ENCODE results near the gene ANKRD55.

GRCh38 chr5:56145106-56145505 is 88.0 kb downstream of the ANKRD55 start:
- TF ChIP-seq CTCF (IDR thresholded peaks at IDR 0.05 in 2 of 3, conservative IDR thresholded peaks at IDR 0.05 in 1 of 3; ENCODE audit: insufficient read depth in 2 of 3, low read depth in 1 of 3, low read length in 3 of 3) (no peak), PKNOX1 (IDR thresholded peaks at IDR 0.05) (no peak), ESRRA (IDR thresholded peaks at IDR 0.05; ENCODE audit: borderline replicate concordance, low read depth) (no peak), NCOA6 (IDR thresholded peaks at IDR 0.05) (no peak), POLR2A (conservative IDR thresholded peaks at IDR 0.05) (no peak), EP300 (IDR thresholded peaks at IDR 0.05; ENCODE audit: low read length) (no peak), ZZZ3 (IDR thresholded peaks at IDR 0.05) (no peak), USF2 (CRISPR knock-in tag; IDR thresholded peaks at IDR 0.05) (no peak), ELF4 (CRISPR knock-in tag; IDR thresholded peaks at IDR 0.05) (no peak), ZBTB5 (IDR thresholded peaks at IDR 0.05) (no peak), MXI1 (IDR thresholded peaks at IDR 0.05; ENCODE audit: low read depth, low read length) (no peak), FOXA1 (IDR thresholded peaks at IDR 0.05; ENCODE audit: borderline replicate concordance) (no peak)

Measured in K562 (cell line).